Endodermal cell (in vitro differentiated cells): Measurements from ENCODE around the gene CCSER1. TPM values are rescaled to one million over a fixed set of nuclear protein-coding genes. Genes with fewer than 3 reads are reported as not detected.
"Not testable (repeated sequence)": the region's sequence is repeated elsewhere in the genome, so short reads cannot be mapped to it uniquely, and the experiment has no call there.

Source experiments
- DNase-seq: peaks from one replicate; pipeline ENCODE4 v3.0.0-alpha.2; 2017
- H3K27ac ChIP-seq: 2 replicates; pipeline ENCODE4 v1.5.1; 2013; ENCODE audit warnings: mild to moderate bottlenecking, low read depth, low read length, moderate library complexity
- H3K27me3 ChIP-seq: 2 replicates; pipeline ENCODE4 v1.6.1; 2013; ENCODE audit warnings: mild to moderate bottlenecking, low read length, moderate library complexity; ENCODE audit not compliant: insufficient read depth, control insufficient read depth, poor library complexity, severe bottlenecking
- H3K36me3 ChIP-seq: 2 replicates; pipeline ENCODE4 v1.7.0; 2013; ENCODE audit warnings: mild to moderate bottlenecking, low read length, moderate library complexity; ENCODE audit not compliant: control insufficient read depth, insufficient read depth
- H3K4me1 ChIP-seq: one replicate; pipeline ENCODE4 v1.7.0; 2013; ENCODE audit warnings: low read length; ENCODE audit not compliant: control insufficient read depth, insufficient read depth
- H3K4me3 ChIP-seq: 2 replicates; pipeline ENCODE4 v1.5.1; 2013; ENCODE audit warnings: mild to moderate bottlenecking, low read length, moderate library complexity
- H3K9ac ChIP-seq: 2 replicates; pipeline ENCODE4 v1.6.1; 2013; ENCODE audit warnings: mild to moderate bottlenecking, low read length, moderate library complexity; ENCODE audit not compliant: poor library complexity, severe bottlenecking; ENCODE audit errors: extremely low read depth
- H3K9me3 ChIP-seq: 2 replicates; pipeline ENCODE4 v1.6.1; 2013; ENCODE audit warnings: mild to moderate bottlenecking, low read length, moderate library complexity; ENCODE audit not compliant: control insufficient read depth
- H3K27ac Mint-ChIP-seq: 2 replicates; pipeline ENCODE4 v1.8.0; 2020; ENCODE audit warnings: mixed read lengths
- H3K27me3 Mint-ChIP-seq: 2 replicates; pipeline ENCODE4 v1.8.0; 2021; ENCODE audit warnings: mild to moderate bottlenecking, mixed read lengths; ENCODE audit not compliant: insufficient read depth
- H3K36me3 Mint-ChIP-seq: 2 replicates; pipeline ENCODE4 v1.8.0; 2020; ENCODE audit warnings: low read depth, mixed read lengths
- H3K4me1 Mint-ChIP-seq: 2 replicates; pipeline ENCODE4 v1.8.0; 2020; ENCODE audit warnings: mixed read lengths
- H3K4me3 Mint-ChIP-seq: 2 replicates; pipeline ENCODE4 v1.8.0; 2020; ENCODE audit warnings: mild to moderate bottlenecking, moderate library complexity, mixed read lengths
- H3K9me3 Mint-ChIP-seq: 2 replicates; pipeline ENCODE4 v1.8.0; 2020; ENCODE audit warnings: mild to moderate bottlenecking, mixed read lengths
- WGBS, 2 experiments: methylation state at CpG; one replicate each; pipeline versions ENCODE4 v1.1.5 to v1.1.7; 2013; ENCODE audit warnings: missing lambda C conversion rate in 2 of 2, mixed read lengths in 1 of 2; ENCODE audit not compliant: insufficient coverage in 1 of 2, insufficient read length in 1 of 2; 5-methylcytosine and 5-hydroxymethylcytosine counted together
- total RNA-seq, 2 donors: library from RNA; stranded (reverse); fragmentation: NEBNext Ultra II Directional in 1 of 2; extraction: Animal tissue kit (Norgen Biotek cat#: 25700) in 1 of 2; gene quantifications; 2 replicates in 1 of 2; 3 replicates in 1 of 2; pipeline ENCODE4 v1.2.1, GENCODE V29; 2021
- TF ChIP-seq, protein P1 (sequence below): fragments of 200-600 bp; sonication (generic); conservative IDR thresholded peaks from 2 replicates; pipeline ENCODE4 v1.5.0; 2021; ENCODE audit warnings: antibody characterized with exemption, mild to moderate bottlenecking

The CCSER1 gene
- total RNA-seq, 2 donors from 2014 or later = 1.1 to 2.2 TPM

DNA sequence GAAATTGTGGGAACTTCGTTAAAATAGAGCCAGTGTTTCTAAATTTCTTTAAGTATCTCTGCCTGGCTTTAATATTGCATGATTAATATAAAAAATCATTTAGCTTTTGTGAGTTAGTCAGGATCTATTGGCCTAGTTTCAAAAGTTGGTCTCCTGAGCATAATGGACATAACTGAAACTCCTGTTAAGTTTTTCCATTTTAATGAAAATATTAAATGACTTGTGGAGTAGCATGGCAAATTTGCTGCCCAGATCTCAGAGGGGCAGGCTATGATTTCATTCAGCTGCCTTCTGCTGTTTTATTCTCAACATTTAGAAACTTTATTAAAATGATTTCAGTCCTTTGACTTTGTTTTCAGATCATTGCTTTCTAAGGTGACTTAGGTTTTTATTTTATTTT lies 1213.6 kb downstream of the CCSER1 start:
- Histone ChIP-seq H3K9ac (no peak overlapping the region), H3K4me3 (no peak overlapping the region), H3K36me3 (no peaks in the 10 kb centered on the region), H3K4me1 (no peaks in the 10 kb centered on the region), H3K9me3 (no peaks in the 10 kb centered on the region), H3K27me3 (no peaks in the 10 kb centered on the region), H3K27ac (no peak overlapping the region)
- Mint-ChIP-seq H3K4me1 (no peaks in the 10 kb centered on the region), H3K27me3 (no peaks in the 10 kb centered on the region), H3K36me3 (no peaks in the 10 kb centered on the region), H3K9me3 (no peaks in the 10 kb centered on the region), H3K4me3 (no peak overlapping the region), H3K27ac (no peak overlapping the region)
- WGBS, 2 experiments = 100% methylated on average over 1 of the region's 1 CpG
- no peak for DNase-seq
- TF ChIP-seq, protein P1, sequence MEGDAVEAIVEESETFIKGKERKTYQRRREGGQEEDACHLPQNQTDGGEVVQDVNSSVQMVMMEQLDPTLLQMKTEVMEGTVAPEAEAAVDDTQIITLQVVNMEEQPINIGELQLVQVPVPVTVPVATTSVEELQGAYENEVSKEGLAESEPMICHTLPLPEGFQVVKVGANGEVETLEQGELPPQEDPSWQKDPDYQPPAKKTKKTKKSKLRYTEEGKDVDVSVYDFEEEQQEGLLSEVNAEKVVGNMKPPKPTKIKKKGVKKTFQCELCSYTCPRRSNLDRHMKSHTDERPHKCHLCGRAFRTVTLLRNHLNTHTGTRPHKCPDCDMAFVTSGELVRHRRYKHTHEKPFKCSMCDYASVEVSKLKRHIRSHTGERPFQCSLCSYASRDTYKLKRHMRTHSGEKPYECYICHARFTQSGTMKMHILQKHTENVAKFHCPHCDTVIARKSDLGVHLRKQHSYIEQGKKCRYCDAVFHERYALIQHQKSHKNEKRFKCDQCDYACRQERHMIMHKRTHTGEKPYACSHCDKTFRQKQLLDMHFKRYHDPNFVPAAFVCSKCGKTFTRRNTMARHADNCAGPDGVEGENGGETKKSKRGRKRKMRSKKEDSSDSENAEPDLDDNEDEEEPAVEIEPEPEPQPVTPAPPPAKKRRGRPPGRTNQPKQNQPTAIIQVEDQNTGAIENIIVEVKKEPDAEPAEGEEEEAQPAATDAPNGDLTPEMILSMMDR = no peak

DNA sequence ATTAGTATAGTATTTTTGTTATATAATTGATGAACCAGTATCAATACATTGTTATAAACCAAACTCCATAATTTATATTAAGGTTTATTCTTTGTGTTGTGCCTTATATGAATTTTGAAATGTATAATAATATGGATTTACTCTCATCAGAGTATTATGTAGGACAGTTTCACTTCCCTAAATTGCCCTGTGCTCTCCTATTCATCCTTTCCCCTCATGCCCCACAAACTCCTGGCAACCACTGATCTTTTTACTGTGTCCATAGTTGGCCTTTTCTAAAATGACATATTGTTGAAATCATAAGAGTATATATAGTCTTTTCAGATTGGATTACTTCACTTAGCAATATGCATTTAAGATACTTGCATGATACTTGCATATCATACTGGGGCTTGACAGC lies 1218.4 kb downstream of the CCSER1 start:
- H3K36me3 ChIP-seq = no peaks in the 10 kb centered on the region
- Mint-ChIP-seq H3K27me3 (no peaks in the 10 kb centered on the region), H3K4me1 (no peaks in the 10 kb centered on the region), H3K27ac (no peak overlapping the region), H3K9me3 (no peaks in the 10 kb centered on the region), H3K4me3 (no peak overlapping the region), H3K36me3 (no peaks in the 10 kb centered on the region)
- H3K4me3 ChIP-seq = no peak overlapping the region
- H3K27ac ChIP-seq = no peak overlapping the region
- H3K9me3 ChIP-seq = no peaks in the 10 kb centered on the region
- no peaks in the 10 kb centered on the region for H3K4me1 ChIP-seq
- TF ChIP-seq, protein P1 = no peak
- DNase-seq = no peak
- H3K9ac ChIP-seq = no peak overlapping the region
- no peaks in the 10 kb centered on the region for H3K27me3 ChIP-seq

- not testable (repeated sequence) for H3K36me3 Mint-ChIP-seq, H3K27me3 Mint-ChIP-seq, H3K27me3 ChIP-seq, DNase-seq, H3K36me3 ChIP-seq, H3K27ac ChIP-seq, H3K4me1 Mint-ChIP-seq, H3K9ac ChIP-seq, H3K4me3 Mint-ChIP-seq, H3K27ac Mint-ChIP-seq, H3K4me1 ChIP-seq, H3K9me3 ChIP-seq, H3K4me3 ChIP-seq
- peaks cover 15% of the 10 kb centered on the region for H3K9me3 Mint-ChIP-seq
- WGBS, 2 experiments = 88% methylated on average over 4 of the region's 4 CpGs; no CpG with 5 or more reads in 1 of the 2 experiments
Observed at GRCh38 chr4:91356496-91356895, 1229.3 kb downstream of the CCSER1 start.

DNA sequence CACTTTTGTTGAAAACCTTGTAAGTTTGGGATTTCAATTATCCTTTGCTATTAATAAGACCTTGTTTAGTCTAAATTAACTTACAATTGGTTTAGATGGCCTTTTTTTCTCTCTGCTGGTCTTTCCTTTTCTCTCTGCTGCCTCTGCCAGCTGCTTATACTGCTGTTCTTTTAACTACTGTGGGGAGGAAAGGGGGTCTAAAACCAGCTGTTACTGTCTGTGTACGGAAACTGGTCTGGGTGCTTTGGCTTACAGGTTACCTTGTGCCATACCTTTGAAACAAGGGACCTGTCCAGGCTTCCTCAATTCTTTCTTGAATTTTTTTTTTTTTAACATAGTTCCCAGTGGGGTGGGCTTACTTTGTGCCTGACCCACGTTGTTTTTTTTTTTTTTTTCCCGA lies 1230.8 kb downstream of the CCSER1 start:
- H3K27me3 Mint-ChIP-seq, DNase-seq, H3K27ac Mint-ChIP-seq, H3K4me3 Mint-ChIP-seq, H3K9me3 ChIP-seq, H3K9ac ChIP-seq, H3K27ac ChIP-seq, H3K4me3 ChIP-seq, H3K4me1 ChIP-seq, H3K36me3 Mint-ChIP-seq, H3K36me3 ChIP-seq, H3K4me1 Mint-ChIP-seq, H3K27me3 ChIP-seq: not testable (repeated sequence)
- H3K9me3 Mint-ChIP-seq = peaks cover 11% of the 10 kb centered on the region
- WGBS, 2 experiments = 84 to 100% methylated on average over 1 to 3 of the region's 3 CpGs

GRCh38 chr4:91358621-91359020 lies 1231.4 kb downstream of the CCSER1 start:
- H3K36me3 ChIP-seq, H3K27ac Mint-ChIP-seq, H3K4me1 ChIP-seq, H3K9ac ChIP-seq, H3K4me1 Mint-ChIP-seq, H3K4me3 Mint-ChIP-seq, H3K9me3 ChIP-seq, H3K36me3 Mint-ChIP-seq, DNase-seq, H3K9me3 Mint-ChIP-seq, H3K27ac ChIP-seq, H3K27me3 Mint-ChIP-seq, H3K4me3 ChIP-seq, H3K27me3 ChIP-seq: not testable (repeated sequence)
- 85 to 87% methylated on average over 4 to 13 of the region's 13 CpGs for WGBS, 2 experiments
